Astrocyte of the cerebellum (primary cell): ENCODE data around the gene IFNE.

Source experiments
- DNase-seq: peaks from one replicate; pipeline ENCODE4 v3.0.0-alpha.2; 2011; ENCODE audit warnings: low read depth
- H3K4me3 ChIP-seq: 2 replicates; pipeline ENCODE4 v1.5.1; 2011; ENCODE audit warnings: mild to moderate bottlenecking, low read depth, low read length, moderate library complexity
- CTCF ChIP-seq: IDR thresholded peaks from 2 replicates; pipeline ENCODE4 v1.5.1; 2012; ENCODE audit warnings: low read length, low read depth, moderate library complexity, mild to moderate bottlenecking; ENCODE audit errors: missing control alignments
- in situ Hi-C: cut with HindIII; loops from 2 replicates; pipeline ENCODE4 v1.10.0; 2017; ENCODE audit warnings: low sequenced_read_pairs

The IFNE gene

GRCh38 chr9:21510806-21511205, 28.7 kb upstream of the IFNE start:
- no peak overlapping the region for H3K4me3 ChIP-seq
- DNase-seq = no peak
- in situ Hi-C loops = no loop called here
- no peak for TF ChIP-seq CTCF

- no peak for DNase-seq
- in situ Hi-C loops = no loop called here
- TF ChIP-seq CTCF = no peak
- no peak overlapping the region for H3K4me3 ChIP-seq
These were observed 25.3 kb upstream of the IFNE start for GRCh38 chr9:21507483-21507790.

GRCh38 chr9:21506626-21507482, 24.7 kb upstream of the IFNE start:
- no peak overlapping the region for H3K4me3 ChIP-seq
- peak; percentile 91 for DNase-seq
- no peak for TF ChIP-seq CTCF
- in situ Hi-C loops = no loop called here

- H3K4me3 ChIP-seq = no peak overlapping the region
- in situ Hi-C loops = no loop called here
- no peak for TF ChIP-seq CTCF
- no peak for DNase-seq
These were observed 23.5 kb upstream of the IFNE start for GRCh38 chr9:21505425-21506179.

- H3K4me3 ChIP-seq = no peak overlapping the region
- no peak for DNase-seq
- in situ Hi-C loops = no loop called here
- no peak for TF ChIP-seq CTCF
These were observed 22.8 kb upstream of the IFNE start for GRCh38 chr9:21504894-21505293.

GRCh38 chr9:21504113-21504512, 22.0 kb upstream of the IFNE start:
- DNase-seq = no peak
- H3K4me3 ChIP-seq = no peak overlapping the region
- no peak for TF ChIP-seq CTCF
- in situ Hi-C loops = no loop called here
